ENCODE results near the gene PPP5C.
"Not testable (repeated sequence)": the region's sequence is repeated elsewhere in the genome, so short reads cannot be mapped to it uniquely, and the experiment has no call there.

Gene PPP5C

GRCh38 chr19:46407856-46408663 is 61.2 kb downstream of the PPP5C start:
- DNase-seq (ENCODE audit: low read depth, low spot score), result no peak

- DNase-seq (ENCODE audit: low read depth, low spot score), result no peak
These were observed 61.8 kb downstream of the PPP5C start for GRCh38 chr19:46408664-46409039.

GRCh38 chr19:46409191-46409590 is 62.3 kb downstream of the PPP5C start:
- no peak for DNase-seq (ENCODE audit: low read depth, low spot score)

GRCh38 chr19:46410205-46411087 is 63.6 kb downstream of the PPP5C start:
- no peak for DNase-seq (ENCODE audit: low read depth, low spot score)

GRCh38 chr19:46411088-46411924 is 64.4 kb downstream of the PPP5C start:
- DNase-seq (ENCODE audit: low read depth, low spot score), result no peak

- DNase-seq (ENCODE audit: low read depth, low spot score), result no peak
These were observed 65.2 kb downstream of the PPP5C start for GRCh38 chr19:46411925-46412649.

GRCh38 chr19:46412650-46413261 is 65.9 kb downstream of the PPP5C start:
- DNase-seq (ENCODE audit: low read depth, low spot score), result no peak

- peak; percentile 80 for DNase-seq (ENCODE audit: low read depth, low spot score)
These were observed 66.6 kb downstream of the PPP5C start, which contains the start of gene CCDC8 for GRCh38 chr19:46413262-46414031. CCDC8 (minus strand) TSS chr19:46413564; CDS start chr19:46412810, 754 bp downstream.

GRCh38 chr19:46414899-46415298 is 68.0 kb downstream of the PPP5C start:
- DNase-seq (ENCODE audit: low read depth, low spot score), result not testable (repeated sequence)

- DNase-seq (ENCODE audit: low read depth, low spot score), result not testable (repeated sequence)
These were observed 69.2 kb downstream of the PPP5C start for GRCh38 chr19:46415804-46416709.

- DNase-seq (ENCODE audit: low read depth, low spot score), result no peak
These were observed 73.2 kb downstream of the PPP5C start for GRCh38 chr19:46420056-46420455.

GRCh38 chr19:46422344-46422743 is 75.5 kb downstream of the PPP5C start:
- DNase-seq (ENCODE audit: low read depth, low spot score), result no peak

- no peak for DNase-seq (ENCODE audit: low read depth, low spot score)
These were observed 76.3 kb downstream of the PPP5C start for GRCh38 chr19:46423188-46423587.

- no peak for DNase-seq (ENCODE audit: low read depth, low spot score)
These were observed 79.2 kb downstream of the PPP5C start for GRCh38 chr19:46426035-46426505.

GRCh38 chr19:46426506-46427162 is 79.7 kb downstream of the PPP5C start:
- no peak for DNase-seq (ENCODE audit: low read depth, low spot score)

- no peak for DNase-seq (ENCODE audit: low read depth, low spot score)
These were observed 80.7 kb downstream of the PPP5C start for GRCh38 chr19:46427518-46428045.

- DNase-seq (ENCODE audit: low read depth, low spot score), result no peak
These were observed 81.6 kb downstream of the PPP5C start, which contains the start of gene PNMA8C for GRCh38 chr19:46428239-46429135. PNMA8C (minus strand) TSS chr19:46428936; CDS start chr19:46428359, 577 bp downstream.
